Activated naive CD8-positive, alpha-beta T cell treated with anti-CD3 and anti-CD28 coated beads, Interleukin-2, amount 50 U/mL, for 16 hours (primary cell): ENCODE results near the gene VHLL.

Source experiments
- DNase-seq: peaks from one replicate; pipeline ENCODE4 v3.0.0-alpha.2; 2020; ENCODE audit warnings: low read depth, low spot score

Gene VHLL

GRCh38 chr1:156257711-156258110 is 41.4 kb downstream of the VHLL start:
- DNase-seq = no peak

DNA sequence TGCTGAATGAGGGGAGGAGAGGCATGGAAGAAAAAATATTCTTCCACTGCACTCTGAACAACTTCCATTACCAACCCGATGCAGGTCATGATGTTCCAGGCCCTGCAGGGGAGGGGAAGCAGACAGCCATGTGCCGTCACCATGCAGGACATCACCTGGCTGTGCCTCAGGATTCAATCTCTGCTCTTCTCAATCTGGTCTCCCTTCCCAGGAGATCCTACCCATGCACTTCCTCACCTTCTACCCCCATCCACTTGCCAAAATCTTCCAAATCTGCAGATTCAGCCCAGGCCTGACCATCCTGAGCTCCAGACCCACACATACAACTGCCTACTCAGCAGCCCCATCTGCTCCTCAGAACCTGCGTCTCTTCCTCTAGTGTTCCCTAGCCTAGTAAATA is 45.5 kb downstream of the VHLL start:
- no peak for DNase-seq

DNA sequence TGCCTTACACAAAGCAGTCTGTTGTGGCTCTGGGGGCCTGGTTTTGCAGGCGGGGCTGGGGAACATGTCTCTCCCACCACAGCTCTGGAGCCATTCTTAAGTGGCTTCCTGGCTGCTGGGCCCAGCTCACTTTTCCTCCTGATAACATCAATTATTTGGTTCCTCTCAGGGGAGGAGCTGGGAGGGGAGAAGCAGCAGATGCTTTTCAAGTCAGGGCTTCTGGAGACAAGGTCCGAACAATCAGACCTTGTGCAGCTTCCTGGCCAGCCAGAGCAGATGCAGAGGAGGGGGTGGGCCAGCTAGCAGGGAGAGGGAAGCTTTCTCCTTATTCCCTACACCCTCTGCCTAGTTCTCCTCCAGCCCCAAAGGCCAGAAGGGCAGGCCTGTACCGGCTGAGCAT is 47.6 kb downstream of the VHLL start:
- no peak for DNase-seq

GRCh38 chr1:156249593-156249992 is 49.5 kb downstream of the VHLL start:
- no peak for DNase-seq
